DND-41 (cell line): ENCODE results near the gene AKAIN1.

ENCODE experiments used
- CTCF ChIP-seq: IDR thresholded peaks from 2 replicates; pipeline ENCODE4 v1.5.1; 2012; ENCODE audit warnings: borderline replicate concordance, low read length, moderate library complexity, mild to moderate bottlenecking; ENCODE audit not compliant: poor library complexity, severe bottlenecking; ENCODE audit errors: extremely low read depth
- EZH2 ChIP-seq: IDR thresholded peaks from 3 replicates; pipeline ENCODE4 v1.6.1; 2012; ENCODE audit warnings: borderline replicate concordance, low read depth, mild to moderate bottlenecking, moderate library complexity, low read length, inconsistent platforms; ENCODE audit not compliant: severe bottlenecking

DNA sequence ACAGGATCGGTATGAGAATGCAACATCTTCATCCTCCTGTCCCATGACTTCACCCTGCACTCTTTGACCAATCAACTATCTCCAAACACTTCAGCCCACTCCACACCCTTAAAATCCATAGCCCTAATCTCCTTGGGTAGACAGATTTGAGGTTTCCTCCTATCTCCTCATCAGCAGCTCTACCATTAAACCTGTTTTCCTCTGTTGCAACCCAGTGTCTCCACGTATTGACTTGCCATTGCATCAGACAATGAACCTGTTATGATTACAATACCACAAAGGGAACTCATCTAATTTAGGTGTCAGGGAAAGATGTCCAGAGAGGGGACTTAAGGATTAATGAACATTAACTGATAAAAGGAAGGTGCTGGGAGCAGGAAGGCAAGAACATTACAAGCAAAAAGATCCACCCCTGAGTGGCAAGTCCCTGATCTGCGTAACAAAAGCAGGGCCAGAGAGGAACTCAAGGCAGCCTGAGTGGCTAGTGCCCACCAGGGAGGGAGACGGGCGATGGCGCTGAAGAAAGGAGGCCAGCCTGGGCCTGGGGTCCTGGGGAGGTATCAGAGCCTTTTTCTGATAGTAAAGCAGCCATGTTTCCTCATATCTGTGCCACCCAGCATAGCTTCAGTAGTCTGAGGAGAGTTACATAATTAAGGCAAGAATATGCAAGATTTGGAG lies 44.6 kb downstream of the AKAIN1 start:
- TF ChIP-seq CTCF: no peak
- TF ChIP-seq EZH2: no peak
